ENCODE data around the gene ITGB1. TPM values are rescaled to one million over a fixed set of nuclear protein-coding genes. Genes with fewer than 3 reads are reported as not detected.
A peak's percentile ranks its signal among the peaks of the same experiment; 100 is the strongest.

ITGB1 gene
- total and polyA plus RNA-seq, 9 of the 15 experiments (the other 6 are each of a cell fraction or from before 2014, with no cell fraction given) = 40.2 to 194 (median 155) TPM

GRCh38 chr10:32957341-32958084, 517 bp downstream of the ITGB1 start (continued):
- TF ChIP-seq CREB5 (CRISPR knock-in tag; IDR thresholded peaks at IDR 0.05) (no peak), CBX1 (IDR thresholded peaks at IDR 0.05; ENCODE audit: low read depth) (peak; percentile 69; the same call in 1 of the 2 replicates), CBFA2T2 (conservative IDR thresholded peaks at IDR 0.05) (no peak), TSC22D4 (tag; IDR thresholded peaks at IDR 0.05) (no peak), MCM5 (IDR thresholded peaks at IDR 0.05; ENCODE audit: low read depth) (no peak), ZNF134 (CRISPR knock-in tag; conservative IDR thresholded peaks at IDR 0.05) (no peak), RBM22 (IDR thresholded peaks at IDR 0.05; ENCODE audit: low read depth, low read length, poor library complexity, severe bottlenecking) (peak; percentile 66), ZNF507 (tag; conservative IDR thresholded peaks at IDR 0.05) (no peak), RBM34 (IDR thresholded peaks at IDR 0.05; ENCODE audit: borderline replicate concordance, insufficient read depth, low read length) (no peak), NUFIP1 (IDR thresholded peaks at IDR 0.05; ENCODE audit: partially characterized antibody) (no peak), SMAD2 (IDR thresholded peaks at IDR 0.05; ENCODE audit: low read depth, low read length) (no peak), ZNF445 (CRISPR knock-in tag; IDR thresholded peaks at IDR 0.05; ENCODE audit: low read depth) (no peak), ZNF217 (CRISPR knock-in tag; IDR thresholded peaks at IDR 0.05) (no peak), E4F1 (CRISPR knock-in tag; IDR thresholded peaks at IDR 0.05; ENCODE audit: borderline replicate concordance) (no peak), RFX1 (IDR thresholded peaks at IDR 0.05) (no peak), KDM1A (IDR thresholded peaks at IDR 0.05) (no peak), THAP7 (CRISPR knock-in tag; IDR thresholded peaks at IDR 0.05) (no peak), ADNP (tag; IDR thresholded peaks at IDR 0.05) (no peak), PML (IDR thresholded peaks at IDR 0.05; ENCODE audit: low read length) (no peak; the same call in 1 of the 2 replicates), TRIM24 (IDR thresholded peaks at IDR 0.05) (0 out of 4 replicates have a peak, but pooled peaks of 1 of the 2 experiments have one; percentile 42), TCF3 (CRISPR knock-in tag; IDR thresholded peaks at IDR 0.05) (no peak), HNRNPL (IDR thresholded peaks at IDR 0.05; ENCODE audit: low read depth, low read length) (no peak), NFIC (IDR thresholded peaks at IDR 0.05) (peak; percentile 82), PTRF (tag; IDR thresholded peaks at IDR 0.05) (no peak), SUPT5H (IDR thresholded peaks at IDR 0.05) (no peak), MEIS2 (IDR thresholded peaks at IDR 0.05; ENCODE audit: partially characterized antibody) (no peak), ZNF444 (CRISPR knock-in tag; IDR thresholded peaks at IDR 0.05) (no peak)
- TF ChIP-seq, protein P1, sequence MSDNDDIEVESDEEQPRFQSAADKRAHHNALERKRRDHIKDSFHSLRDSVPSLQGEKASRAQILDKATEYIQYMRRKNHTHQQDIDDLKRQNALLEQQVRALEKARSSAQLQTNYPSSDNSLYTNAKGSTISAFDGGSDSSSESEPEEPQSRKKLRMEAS (CRISPR knock-in tag; IDR thresholded peaks at IDR 0.05) = peak; percentile 31; the same call in 1 of the 2 replicates
